Activated naive CD8-positive, alpha-beta T cell (primary cell): ENCODE data around the gene MYH15.

ENCODE experiments used
- H3K27ac Mint-ChIP-seq: one replicate; pipeline ENCODE4 v1.8.0; 2021; ENCODE audit warnings: mixed read lengths
- H3K27me3 Mint-ChIP-seq: one replicate; pipeline ENCODE4 v1.8.0; 2021; ENCODE audit warnings: mixed read lengths
- H3K36me3 Mint-ChIP-seq: one replicate; pipeline ENCODE4 v1.8.0; 2021; ENCODE audit warnings: mixed read lengths
- H3K4me1 Mint-ChIP-seq: one replicate; pipeline ENCODE4 v1.8.0; 2021; ENCODE audit warnings: low read depth, mixed read lengths
- H3K4me3 Mint-ChIP-seq: one replicate; pipeline ENCODE4 v1.8.0; 2021; ENCODE audit warnings: mild to moderate bottlenecking, mixed read lengths
- H3K9me3 Mint-ChIP-seq: one replicate; pipeline ENCODE4 v1.8.0; 2021; ENCODE audit warnings: low read depth, mixed read lengths

Gene MYH15

GRCh38 chr3:108510496-108510895 is at the start of gene MYH15:
MYH15 (minus strand) TSS chr3:108510596; CDS start chr3:108510530, 66 bp downstream.
- no peaks in the 10 kb centered on the region for H3K36me3 Mint-ChIP-seq

GRCh38 chr3:108555966-108556581 is 45.7 kb upstream of the MYH15 start:
- peaks cover 23% of the 10 kb centered on the region for H3K36me3 Mint-ChIP-seq
- no peak overlapping the region for H3K27ac Mint-ChIP-seq

More at GRCh38 chr3:108510496-108510895, at the start of gene MYH15:
- no peaks in the 10 kb centered on the region for H3K9me3 Mint-ChIP-seq
- H3K27me3 Mint-ChIP-seq = no peaks in the 10 kb centered on the region
- H3K4me1 Mint-ChIP-seq = no peaks in the 10 kb centered on the region
- H3K27ac Mint-ChIP-seq = no peak within 1 kb of the TSS
- H3K4me3 Mint-ChIP-seq = no peak within 1 kb of the TSS

DNA sequence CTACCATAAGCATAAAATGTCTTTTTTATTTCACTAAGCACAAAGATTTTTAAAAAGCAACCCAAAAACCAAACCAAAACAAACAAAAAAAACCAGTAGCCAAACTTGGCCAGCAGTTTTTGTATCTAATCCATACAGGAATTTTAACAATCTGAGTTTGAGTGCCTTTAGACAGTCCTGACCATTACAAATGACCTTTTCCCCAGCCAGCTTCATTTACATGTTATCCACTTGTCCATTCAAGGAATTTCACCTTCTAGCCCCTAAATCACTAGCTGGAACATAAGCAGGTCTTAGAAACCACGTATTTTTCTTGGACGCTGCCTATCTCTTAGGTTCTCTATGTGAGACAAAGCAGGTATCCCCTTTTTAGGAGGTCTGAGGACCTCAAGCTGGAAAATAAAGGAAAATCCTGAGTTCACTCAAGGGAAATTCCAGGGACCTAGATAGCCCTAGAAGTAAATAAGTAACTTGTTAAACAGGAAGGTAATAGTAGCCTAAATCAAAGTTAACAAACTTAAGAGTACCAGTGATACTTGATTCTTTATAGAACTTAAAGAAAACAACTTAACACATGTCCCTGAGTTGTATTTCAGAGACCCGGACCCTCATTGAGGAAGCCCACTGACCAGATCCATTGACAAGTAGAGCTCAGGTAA is 44.6 kb upstream of the MYH15 start:
- Mint-ChIP-seq H3K36me3 (peaks cover 21% of the 10 kb centered on the region), H3K4me1 (no peaks in the 10 kb centered on the region), H3K27ac (no peak overlapping the region)

More at GRCh38 chr3:108555966-108556581, 45.7 kb upstream of the MYH15 start:
- Mint-ChIP-seq H3K27me3 (no peaks in the 10 kb centered on the region), H3K4me1 (no peaks in the 10 kb centered on the region), H3K4me3 (no peak overlapping the region), H3K9me3 (no peaks in the 10 kb centered on the region)

GRCh38 chr3:108554229-108554628 is 43.8 kb upstream of the MYH15 start:
- H3K4me3 Mint-ChIP-seq = no peak overlapping the region
- H3K4me1 Mint-ChIP-seq = no peaks in the 10 kb centered on the region
- H3K36me3 Mint-ChIP-seq = peaks cover 19% of the 10 kb centered on the region
- H3K27ac Mint-ChIP-seq = no peak overlapping the region
- H3K9me3 Mint-ChIP-seq = no peaks in the 10 kb centered on the region
- H3K27me3 Mint-ChIP-seq = no peaks in the 10 kb centered on the region

More for the DNA sequence above, 44.6 kb upstream of the MYH15 start:
- no peaks in the 10 kb centered on the region for H3K9me3 Mint-ChIP-seq
- no peaks in the 10 kb centered on the region for H3K27me3 Mint-ChIP-seq
- H3K4me3 Mint-ChIP-seq = no peak overlapping the region

- H3K4me3 Mint-ChIP-seq = no peak overlapping the region
- H3K27ac Mint-ChIP-seq = no peak overlapping the region
These were observed 42.1 kb upstream of the MYH15 start for GRCh38 chr3:108552267-108553159.

GRCh38 chr3:108548886-108549285 is 38.5 kb upstream of the MYH15 start:
- peaks cover 10% of the 10 kb centered on the region for H3K4me1 Mint-ChIP-seq
- no peak overlapping the region for H3K4me3 Mint-ChIP-seq
- no peaks in the 10 kb centered on the region for H3K27me3 Mint-ChIP-seq
- peaks cover 16% of the 10 kb centered on the region for H3K36me3 Mint-ChIP-seq
- H3K27ac Mint-ChIP-seq = no peak overlapping the region
- H3K9me3 Mint-ChIP-seq = no peaks in the 10 kb centered on the region

More at GRCh38 chr3:108552267-108553159, 42.1 kb upstream of the MYH15 start:
- no peaks in the 10 kb centered on the region for H3K27me3 Mint-ChIP-seq
- H3K36me3 Mint-ChIP-seq = peaks cover 14% of the 10 kb centered on the region
- no peaks in the 10 kb centered on the region for H3K4me1 Mint-ChIP-seq
- no peaks in the 10 kb centered on the region for H3K9me3 Mint-ChIP-seq

DNA sequence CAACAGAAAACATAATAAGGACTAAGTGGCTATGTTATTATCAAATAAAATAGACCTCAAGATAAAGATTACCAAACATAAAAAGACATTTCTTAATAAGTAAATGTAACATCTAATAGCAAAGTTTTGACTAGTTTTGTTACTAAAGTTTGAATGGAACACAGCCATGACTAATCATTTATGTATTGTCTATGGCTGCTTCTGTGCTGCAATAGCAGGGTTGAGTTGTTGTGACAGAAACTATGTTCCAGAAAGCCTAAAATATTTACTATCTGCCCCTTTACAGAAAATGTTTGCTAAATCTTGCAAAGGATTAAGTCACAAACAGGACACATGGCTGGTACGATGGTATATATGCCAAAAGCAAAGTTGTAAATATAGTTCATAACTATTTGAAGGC is 37.9 kb upstream of the MYH15 start:
- Mint-ChIP-seq H3K4me1 (peaks cover 10% of the 10 kb centered on the region), H3K27me3 (no peaks in the 10 kb centered on the region), H3K4me3 (no peak overlapping the region), H3K9me3 (no peaks in the 10 kb centered on the region), H3K36me3 (peaks cover 21% of the 10 kb centered on the region), H3K27ac (no peak overlapping the region)

GRCh38 chr3:108546692-108547091 is 36.3 kb upstream of the MYH15 start:
- peaks cover 10% of the 10 kb centered on the region for H3K4me1 Mint-ChIP-seq
- H3K9me3 Mint-ChIP-seq = no peaks in the 10 kb centered on the region
- peak overlapping the region; percentile 7 for H3K4me3 Mint-ChIP-seq
- peaks cover 20% of the 10 kb centered on the region for H3K36me3 Mint-ChIP-seq
- no peak overlapping the region for H3K27ac Mint-ChIP-seq
- no peaks in the 10 kb centered on the region for H3K27me3 Mint-ChIP-seq

GRCh38 chr3:108546247-108546646 is 35.9 kb upstream of the MYH15 start:
- Mint-ChIP-seq H3K4me1 (peaks cover 10% of the 10 kb centered on the region), H3K9me3 (no peaks in the 10 kb centered on the region), H3K4me3 (peak overlapping the region; percentile 7), H3K27ac (no peak overlapping the region), H3K36me3 (peaks cover 20% of the 10 kb centered on the region), H3K27me3 (no peaks in the 10 kb centered on the region)

DNA sequence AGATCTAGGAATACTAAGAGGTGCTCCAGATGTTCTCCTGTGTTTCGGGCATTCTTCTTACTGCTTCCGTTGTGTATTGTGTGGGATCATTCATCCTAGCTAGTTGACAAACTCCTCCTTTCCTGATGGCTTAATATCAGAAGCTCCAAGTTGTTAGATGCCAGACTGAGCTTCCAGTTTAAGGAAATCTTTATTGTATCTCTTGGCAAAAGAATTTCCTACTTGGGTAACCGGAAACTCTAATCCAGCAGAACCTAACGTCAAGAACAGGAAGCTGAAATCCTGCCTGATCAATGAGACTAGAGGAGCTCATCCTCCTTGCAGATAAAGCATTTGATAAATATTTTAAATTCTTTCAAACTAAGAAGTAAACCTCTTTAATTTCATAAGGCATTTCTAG is 27.7 kb upstream of the MYH15 start:
- Mint-ChIP-seq H3K4me3 (no peak overlapping the region), H3K36me3 (no peaks in the 10 kb centered on the region), H3K9me3 (no peaks in the 10 kb centered on the region), H3K4me1 (no peaks in the 10 kb centered on the region), H3K27ac (no peak overlapping the region), H3K27me3 (no peaks in the 10 kb centered on the region)

- peaks cover 18% of the 10 kb centered on the region for H3K27me3 Mint-ChIP-seq
- H3K27ac Mint-ChIP-seq = no peak overlapping the region
- H3K4me3 Mint-ChIP-seq = no peak overlapping the region
- no peaks in the 10 kb centered on the region for H3K4me1 Mint-ChIP-seq
- peaks cover 7% of the 10 kb centered on the region for H3K36me3 Mint-ChIP-seq
- H3K9me3 Mint-ChIP-seq = no peaks in the 10 kb centered on the region
These were observed 18.3 kb upstream of the MYH15 start for GRCh38 chr3:108528459-108529252.

DNA sequence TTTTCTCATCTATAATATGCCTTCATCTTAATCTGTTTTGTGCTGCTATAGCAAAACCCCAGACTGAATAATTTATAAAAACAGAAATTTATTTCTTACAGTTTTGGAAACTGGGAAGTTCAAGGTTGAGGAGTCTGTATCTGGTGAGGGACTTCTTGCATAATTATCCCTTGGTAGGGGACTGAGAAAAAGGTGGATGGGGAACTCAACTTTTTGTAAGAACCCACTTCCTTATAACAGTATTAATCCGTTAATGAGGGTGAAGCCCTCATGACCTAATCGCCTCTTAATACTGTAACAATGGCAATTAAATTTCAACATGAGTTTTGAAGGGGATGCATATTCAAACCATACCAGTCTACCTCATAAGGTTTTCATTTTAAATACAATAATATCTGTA is 17.4 kb upstream of the MYH15 start:
- no peaks in the 10 kb centered on the region for H3K9me3 Mint-ChIP-seq
- peaks cover 7% of the 10 kb centered on the region for H3K36me3 Mint-ChIP-seq
- peaks cover 18% of the 10 kb centered on the region for H3K27me3 Mint-ChIP-seq
- no peak overlapping the region for H3K27ac Mint-ChIP-seq
- H3K4me1 Mint-ChIP-seq = no peaks in the 10 kb centered on the region
- no peak overlapping the region for H3K4me3 Mint-ChIP-seq

DNA sequence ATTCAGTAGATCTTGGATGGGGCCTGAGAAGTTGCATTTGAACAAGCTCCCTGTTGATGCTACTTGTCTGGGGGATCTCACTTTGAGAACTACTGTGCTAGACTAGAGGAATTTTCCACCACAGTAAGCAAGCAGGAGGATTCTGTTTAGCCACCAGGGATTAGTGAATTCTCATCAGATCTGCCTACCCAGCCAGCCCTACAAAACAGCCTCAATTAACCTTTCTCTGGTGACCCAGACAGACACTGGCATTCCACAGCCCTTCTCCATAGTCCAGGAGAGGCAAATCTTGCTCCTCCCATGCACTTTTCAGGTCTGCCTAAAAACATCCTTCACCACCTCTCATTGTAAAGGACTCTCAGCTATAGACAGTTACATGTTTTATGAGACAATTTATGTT is 16.7 kb upstream of the MYH15 start:
- Mint-ChIP-seq H3K27me3 (peaks cover 12% of the 10 kb centered on the region), H3K4me1 (no peaks in the 10 kb centered on the region), H3K27ac (no peak overlapping the region), H3K9me3 (no peaks in the 10 kb centered on the region), H3K4me3 (no peak overlapping the region), H3K36me3 (peaks cover 7% of the 10 kb centered on the region)

DNA sequence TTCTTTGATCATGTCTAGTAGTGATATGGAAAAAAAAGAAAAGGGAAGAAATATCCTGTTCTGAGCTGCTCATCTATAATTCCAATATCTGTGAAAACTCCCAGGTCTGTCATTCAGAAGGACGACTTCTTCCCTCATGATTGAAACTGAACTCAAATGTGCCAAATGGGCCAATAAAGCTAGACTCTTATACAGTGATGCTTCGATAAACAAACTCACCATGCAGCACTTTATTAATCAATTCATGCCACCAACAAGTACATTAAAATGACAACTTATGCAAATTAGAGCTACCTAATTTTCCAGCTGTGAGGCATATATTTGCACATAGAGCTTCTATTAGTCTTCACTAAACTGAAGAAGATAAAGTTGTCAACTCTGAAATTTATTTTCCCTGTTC is 15.6 kb upstream of the MYH15 start:
- Mint-ChIP-seq H3K4me1 (no peaks in the 10 kb centered on the region), H3K27ac (no peak overlapping the region), H3K4me3 (no peak overlapping the region), H3K27me3 (peaks cover 10% of the 10 kb centered on the region), H3K36me3 (peaks cover 7% of the 10 kb centered on the region), H3K9me3 (no peaks in the 10 kb centered on the region)
